ENCODE results near the gene UXS1. TPM values are rescaled to one million over a fixed set of nuclear protein-coding genes. Genes with fewer than 3 reads are reported as not detected.

Gene UXS1
- total RNA-seq, 2 donors from 2014 or later: 28.3 to 49.1 TPM

GRCh38 chr2:106192752-106193689 is 1.1 kb downstream of the UXS1 start:
- no peaks in the 10 kb centered on the region for H3K36me3 ChIP-seq
- H3K4me1 ChIP-seq (ENCODE audit: control insufficient read depth in 1 of 2, low read depth in 2 of 2): peaks cover 4 to 32% of the 10 kb centered on the region in 2 donors
- no peaks in the 10 kb centered on the region for H3K9me3 ChIP-seq
- TF ChIP-seq CTCF (IDR thresholded peaks at IDR 0.05): no peak
- peak overlapping the region in 1 of 2 donors; percentile 56 for H3K27ac ChIP-seq
- peak overlapping the region; percentile 95 for H3K4me3 ChIP-seq
- DNase-seq (ENCODE audit: low spot score): no peak
- ATAC-seq (ENCODE audit: insufficient number of reproducible peaks, low FRiP score, low read depth): no peak
- no peaks in the 10 kb centered on the region for H3K27me3 ChIP-seq (replicated peaks; ENCODE audit: insufficient read depth)

DNA sequence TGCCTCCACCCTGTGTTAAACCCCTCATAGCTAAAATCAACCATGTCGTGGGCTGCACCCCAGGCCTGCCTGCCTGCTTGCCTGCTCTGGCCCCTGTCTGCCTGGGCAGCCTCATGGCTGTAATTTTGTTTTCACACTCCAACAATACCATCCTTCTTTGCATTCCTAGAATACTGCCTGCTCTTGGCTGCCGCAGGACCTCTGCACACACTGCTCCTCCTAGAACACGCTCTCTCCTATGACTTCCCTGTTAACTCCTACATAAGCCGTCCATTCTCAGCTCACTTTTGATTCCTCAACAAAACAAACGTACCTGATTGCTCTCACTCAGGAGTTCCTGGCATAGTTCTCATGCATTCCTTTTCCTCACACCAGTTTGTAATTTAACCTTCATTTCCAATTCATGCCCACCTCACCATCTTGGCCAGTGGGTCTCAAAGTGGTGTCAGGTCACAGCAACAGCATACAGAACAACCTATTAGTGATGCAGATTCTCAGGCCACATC is 2.5 kb downstream of the UXS1 start:
- no peak overlapping the region for H3K27ac ChIP-seq
- DNase-seq (ENCODE audit: low spot score): no peak
- H3K27me3 ChIP-seq (replicated peaks; ENCODE audit: insufficient read depth): no peaks in the 10 kb centered on the region
- no peaks in the 10 kb centered on the region for H3K36me3 ChIP-seq
- no peak overlapping the region for H3K4me3 ChIP-seq
- H3K4me1 ChIP-seq (ENCODE audit: control insufficient read depth in 1 of 2, low read depth in 2 of 2): peaks cover 0 to 26% of the 10 kb centered on the region in 2 donors
- no peak for ATAC-seq (ENCODE audit: insufficient number of reproducible peaks, low FRiP score, low read depth)
- no peaks in the 10 kb centered on the region for H3K9me3 ChIP-seq
- TF ChIP-seq CTCF (IDR thresholded peaks at IDR 0.05): no peak

DNA sequence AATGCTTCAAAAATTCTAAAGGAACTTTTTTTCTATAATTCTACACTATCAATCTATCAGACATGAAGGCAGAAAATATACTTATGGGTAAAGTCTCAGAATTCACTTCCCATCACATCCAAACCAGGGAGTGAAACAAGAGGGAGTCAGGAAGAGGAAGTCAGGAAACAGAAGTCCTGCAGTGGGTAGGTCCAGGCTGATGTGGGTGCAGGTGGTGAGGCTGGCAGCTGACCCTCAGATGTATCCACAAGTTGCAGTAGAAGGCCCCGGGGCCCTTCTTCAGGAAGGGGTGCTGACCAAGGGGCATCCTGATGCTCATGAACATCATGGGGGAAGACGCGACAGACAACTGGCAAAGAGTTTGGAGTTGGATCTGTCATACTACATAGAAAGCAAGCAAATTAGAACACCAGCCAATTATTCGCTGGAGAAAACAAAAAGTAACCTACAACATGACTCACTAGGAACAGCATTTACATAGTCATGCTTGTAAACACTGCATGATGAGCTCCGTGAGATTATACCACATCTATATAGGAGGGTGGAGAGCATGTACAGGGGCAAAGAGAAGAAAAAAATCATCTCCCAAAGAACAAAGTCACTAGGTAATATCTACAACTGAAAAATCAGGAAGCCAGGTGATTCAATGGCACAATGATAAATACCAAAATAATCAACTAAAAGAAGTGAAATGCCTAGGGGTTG is 4.2 kb downstream of the UXS1 start:
- ATAC-seq (ENCODE audit: insufficient number of reproducible peaks, low FRiP score, low read depth): no peak
- peaks cover 0 to 18% of the 10 kb centered on the region in 2 donors for H3K4me1 ChIP-seq (ENCODE audit: control insufficient read depth in 1 of 2, low read depth in 2 of 2)
- no peak for DNase-seq (ENCODE audit: low spot score)
- no peaks in the 10 kb centered on the region for H3K27me3 ChIP-seq (replicated peaks; ENCODE audit: insufficient read depth)
- no peak overlapping the region for H3K27ac ChIP-seq
- H3K4me3 ChIP-seq: no peak overlapping the region
- H3K9me3 ChIP-seq: no peaks in the 10 kb centered on the region
- H3K36me3 ChIP-seq: no peaks in the 10 kb centered on the region
- no peak for TF ChIP-seq CTCF (IDR thresholded peaks at IDR 0.05)

GRCh38 chr2:106189325-106189724 is 4.8 kb downstream of the UXS1 start:
- no peaks in the 10 kb centered on the region for H3K27me3 ChIP-seq (replicated peaks; ENCODE audit: insufficient read depth)
- peaks cover 0 to 16% of the 10 kb centered on the region in 2 donors for H3K4me1 ChIP-seq (ENCODE audit: control insufficient read depth in 1 of 2, low read depth in 2 of 2)
- no peak overlapping the region for H3K27ac ChIP-seq
- H3K9me3 ChIP-seq: no peaks in the 10 kb centered on the region
- ATAC-seq (ENCODE audit: insufficient number of reproducible peaks, low FRiP score, low read depth): no peak
- no peak for TF ChIP-seq CTCF (IDR thresholded peaks at IDR 0.05)
- no peak for DNase-seq (ENCODE audit: low spot score)
- no peaks in the 10 kb centered on the region for H3K36me3 ChIP-seq
- no peak overlapping the region for H3K4me3 ChIP-seq

All from thoracic aorta (tissue), 2 donors.